SK-N-SH (cell line): ENCODE measurements around the gene CNRIP1. TPM values are rescaled to one million over a fixed set of nuclear protein-coding genes. Genes with fewer than 3 reads are reported as not detected.

Source experiments
- CTCF ChIA-PET: fragments of 300-600, 350-600 bp; formaldehyde crosslinking; extraction: SDS; loops from one replicate; lab custom pipeline; 2021; lab: Yijun Ruan, JAX
- POLR2A ChIA-PET: fragments of 350-600 bp; sonication (Branson Sonifier 250); formaldehyde crosslinking; extraction: SDS; loops from one replicate; lab custom pipeline; 2020; ENCODE audit warnings: antibody characterized with exemption, inconsistent platforms; lab: Yijun Ruan, JAX
- DNase-seq: peaks from one replicate; pipeline ENCODE4 v3.0.0; 2012
- H2AFZ ChIP-seq: fragments of 200-600 bp; sonication (generic); 2 replicates; pipeline ENCODE4 v1.8.1; 2016; ENCODE audit warnings: antibody characterized with exemption, mild to moderate bottlenecking, low read depth
- H3F3A ChIP-seq: fragments of 200-600 bp; sonication (generic); replicated peaks from 2 replicates; pipeline ENCODE3; 2016; ENCODE audit warnings: antibody characterized with exemption, mild to moderate bottlenecking; ENCODE audit not compliant: insufficient read depth
- H3K27ac ChIP-seq, 2 experiments: fragments of 200-500 bp in 1 of 2; fragments of 200-600 bp in 1 of 2; sonication (Bioruptor generic) in 1 of 2; sonication (generic), shearing (Covaris generic) in 1 of 2; 2 replicates each; pipeline versions ENCODE4 v1.5.1 to v1.6.1; 2014 to 2016; ENCODE audit warnings: low read depth in 2 of 2, inconsistent platforms in 1 of 2, low read length in 1 of 2, mild to moderate bottlenecking in 1 of 2, mixed read lengths in 1 of 2
- H3K27me3 ChIP-seq: fragments of 200-600 bp; sonication (generic), shearing (Covaris generic); 2 replicates; pipeline ENCODE4 v1.6.1; 2016; ENCODE audit warnings: mixed run types; ENCODE audit not compliant: insufficient read depth
- H3K36me3 ChIP-seq, 2 experiments: fragments of 200-500 bp in 1 of 2; fragments of 200-600 bp in 1 of 2; sonication (Bioruptor generic) in 1 of 2; sonication (generic) in 1 of 2; replicated peaks in 1 of 2; 2 replicates each; pipeline versions ENCODE3 to v1.5.1; 2014 to 2016; ENCODE audit warnings: low read length in 1 of 2, mild to moderate bottlenecking in 1 of 2; ENCODE audit not compliant: insufficient read depth in 2 of 2, control insufficient read depth in 1 of 2
- H3K4me1 ChIP-seq, 2 experiments: fragments of 200-500 bp in 1 of 2; fragments of 200-600 bp in 1 of 2; sonication (Bioruptor generic) in 1 of 2; sonication (generic), shearing (Covaris generic) in 1 of 2; 2 replicates each; pipeline versions ENCODE4 v1.5.1 to v1.6.1; 2014 to 2016; ENCODE audit warnings: low read depth in 1 of 2, low read length in 1 of 2, mixed run types in 1 of 2; ENCODE audit not compliant: insufficient read depth in 2 of 2, control insufficient read depth in 1 of 2
- H3K4me2 ChIP-seq: fragments of 200-600 bp; sonication (generic), shearing (Covaris generic); 2 replicates; pipeline ENCODE4 v1.6.1; 2017; ENCODE audit warnings: mixed run types
- H3K4me3 ChIP-seq, 2 experiments: fragments of 200-500 bp in 1 of 2; fragments of 200-600 bp in 1 of 2; sonication (Bioruptor generic) in 1 of 2; sonication (generic), shearing (Covaris generic) in 1 of 2; 2 replicates each; pipeline versions ENCODE4 v1.5.1 to v1.8.1; 2014 to 2016; ENCODE audit warnings: low read depth in 2 of 2, inconsistent platforms in 1 of 2, low read length in 1 of 2, mild to moderate bottlenecking in 1 of 2, mixed read lengths in 1 of 2, moderate library complexity in 1 of 2
- H3K79me2 ChIP-seq: fragments of 200-600 bp; sonication (generic); 2 replicates; pipeline ENCODE4 v1.8.1; 2017; ENCODE audit warnings: mild to moderate bottlenecking; ENCODE audit not compliant: insufficient read depth
- H3K9ac ChIP-seq: fragments of 200-600 bp; sonication (generic); 2 replicates; pipeline ENCODE4 v1.6.1; 2017; ENCODE audit warnings: mixed run types
- H3K9me2 ChIP-seq: fragments of 200-600 bp; sonication (generic); 2 replicates; pipeline ENCODE4 v1.6.1; 2017; ENCODE audit warnings: mixed run types
- H3K9me3 ChIP-seq: fragments of 200-600 bp; sonication (generic); 2 replicates; pipeline ENCODE4 v1.6.1; 2017; ENCODE audit warnings: mixed run types, mild to moderate bottlenecking, moderate library complexity
- H4K20me1 ChIP-seq: fragments of 200-600 bp; sonication (generic); 2 replicates; pipeline ENCODE4 v1.6.1; 2017; ENCODE audit warnings: mild to moderate bottlenecking, mixed run types; ENCODE audit not compliant: insufficient read depth
- CHD2 ChIP-seq: fragments of 150-350 bp; IDR thresholded peaks from 2 replicates; pipeline ENCODE4 v1.6.1; 2018; ENCODE audit warnings: low read length; ENCODE audit not compliant: partially characterized antibody
- EP300 ChIP-seq, 2 experiments: IDR thresholded peaks; 2 replicates each; pipeline versions ENCODE4 v1.4.0 to v1.6.1; 2012; ENCODE audit warnings: borderline replicate concordance in 1 of 2, low read depth in 1 of 2, low read length in 1 of 2
- FOSL2 ChIP-seq: IDR thresholded peaks from 2 replicates; pipeline ENCODE4 v1.4.0; 2012; ENCODE audit warnings: low read depth, mild to moderate bottlenecking, moderate library complexity, borderline replicate concordance
- FOXJ3 ChIP-seq: sonication (generic); formaldehyde crosslinking; IDR thresholded peaks from 2 replicates; pipeline ENCODE4 v1.5.1; 2020; ENCODE audit warnings: mild to moderate bottlenecking, missing genetic modification reagents
- FOXM1 ChIP-seq: IDR thresholded peaks from 2 replicates; pipeline ENCODE4 v1.4.0; 2012; ENCODE audit warnings: low read depth, mild to moderate bottlenecking
- GABPA ChIP-seq: IDR thresholded peaks from 2 replicates; pipeline ENCODE4 v1.4.0; 2012; ENCODE audit warnings: low read depth, mild to moderate bottlenecking
- IRF3 ChIP-seq: fragments of 150-350 bp; IDR thresholded peaks from 2 replicates; pipeline ENCODE4 v1.6.1; 2016; ENCODE audit warnings: mild to moderate bottlenecking, low read depth, low read length
- JUND ChIP-seq: IDR thresholded peaks from 2 replicates; pipeline ENCODE4 v1.4.0; 2012
- MXI1 ChIP-seq: IDR thresholded peaks from 2 replicates; pipeline ENCODE4 v1.6.1; 2012; ENCODE audit warnings: mild to moderate bottlenecking, low read depth, low read length, improper control_type of control experiment
- NRF1 ChIP-seq: IDR thresholded peaks from 2 replicates; pipeline ENCODE4 v1.6.1; 2012; ENCODE audit warnings: low read depth, mild to moderate bottlenecking, low read length
- POLR2AphosphoS5 ChIP-seq: IDR thresholded peaks from 2 replicates; pipeline ENCODE4 v1.6.1; 2012; ENCODE audit warnings: low read depth, low read length
- RAD21 ChIP-seq: IDR thresholded peaks from 2 replicates; pipeline ENCODE4 v1.6.1; 2012; ENCODE audit warnings: mild to moderate bottlenecking, low read length
- RCOR1 ChIP-seq: fragments of 150-350 bp; IDR thresholded peaks from 2 replicates; pipeline ENCODE4 v1.6.1; 2017; ENCODE audit warnings: antibody characterized with exemption, low read length
- RFX5 ChIP-seq: IDR thresholded peaks from 2 replicates; pipeline ENCODE4 v1.6.1; 2012; ENCODE audit warnings: mild to moderate bottlenecking, improper control_type of control experiment, low read length
- SIN3A ChIP-seq: IDR thresholded peaks from 2 replicates; pipeline ENCODE4 v1.6.1; 2012; ENCODE audit warnings: low read depth, mild to moderate bottlenecking, low read length, moderate library complexity, borderline replicate concordance
- TAF1 ChIP-seq: IDR thresholded peaks from 2 replicates; pipeline ENCODE4 v1.6.1; 2012; ENCODE audit warnings: low read depth, mild to moderate bottlenecking, low read length, moderate library complexity, borderline replicate concordance
- TCF12 ChIP-seq: IDR thresholded peaks from 2 replicates; pipeline ENCODE4 v1.4.0; 2012
- TEAD4 ChIP-seq: IDR thresholded peaks from 2 replicates; pipeline ENCODE4 v1.4.0; 2012; ENCODE audit warnings: mild to moderate bottlenecking, borderline replicate concordance; ENCODE audit not compliant: insufficient read depth
- YY1 ChIP-seq: IDR thresholded peaks from 2 replicates; pipeline ENCODE4 v1.4.0; 2012; ENCODE audit warnings: low read depth, mild to moderate bottlenecking
- WGBS: methylation state at CpG from one replicate; pipeline ENCODE4 v1.1.6; 2017; ENCODE audit warnings: low lambda C conversion rate; 5-methylcytosine and 5-hydroxymethylcytosine counted together
- polyA plus RNA-seq, 3 experiments: library from polyadenylated mRNA; depleted of rRNA; stranded (reverse); fragments of >200 nt; gene quantifications; 2 replicates each; pipeline ENCODE4 v1.2.3, GENCODE V29; 2012
- TF ChIP-seq, protein P1 (sequence below): IDR thresholded peaks from 2 replicates; pipeline ENCODE4; 2012
- TF ChIP-seq, protein P2 (sequence below): IDR thresholded peaks from 2 replicates; pipeline ENCODE4 v1.4.0; 2012; ENCODE audit warnings: low read depth
- TF ChIP-seq, protein P3 (sequence below): fragments of 150-350 bp; IDR thresholded peaks from 2 replicates; pipeline ENCODE4 v1.6.1; 2017; ENCODE audit warnings: antibody characterized with exemption, low read length, low read depth, borderline replicate concordance

CNRIP1 gene
- polyA plus RNA-seq, 1 of the 3 experiments (the other 2 are of a cell fraction), result 55.5 TPM

DNA sequence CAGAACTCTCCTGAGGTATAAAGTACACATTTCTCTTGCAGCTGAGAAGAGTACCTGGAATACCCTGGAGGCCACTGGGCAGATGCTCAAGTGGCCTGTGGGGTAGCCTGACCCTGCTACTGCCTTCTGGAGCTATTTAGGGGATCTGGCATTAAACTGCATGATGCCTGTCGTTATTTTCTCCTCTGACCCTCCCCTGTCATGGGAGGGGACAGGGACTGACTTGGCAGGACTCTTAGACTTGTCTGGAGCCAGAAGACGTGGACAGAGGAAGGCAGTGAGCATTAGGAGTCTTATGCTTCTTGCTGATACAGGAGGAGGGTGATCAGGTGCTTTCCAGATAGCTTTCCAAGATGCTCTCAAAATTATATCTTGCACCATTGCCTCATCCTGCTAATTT, 24.8 kb downstream of the CNRIP1 start:
- CTCF ChIA-PET, result interaction anchor here (0.7 to 6.1 kb wide), 5 partner anchors 11 to 173 kb away, joined by 3 to 51 read pairs (median 4); no protein-coding TSS in a partner anchor
- WGBS, result 54% methylated on average over 2 of the region's 2 CpGs

DNA sequence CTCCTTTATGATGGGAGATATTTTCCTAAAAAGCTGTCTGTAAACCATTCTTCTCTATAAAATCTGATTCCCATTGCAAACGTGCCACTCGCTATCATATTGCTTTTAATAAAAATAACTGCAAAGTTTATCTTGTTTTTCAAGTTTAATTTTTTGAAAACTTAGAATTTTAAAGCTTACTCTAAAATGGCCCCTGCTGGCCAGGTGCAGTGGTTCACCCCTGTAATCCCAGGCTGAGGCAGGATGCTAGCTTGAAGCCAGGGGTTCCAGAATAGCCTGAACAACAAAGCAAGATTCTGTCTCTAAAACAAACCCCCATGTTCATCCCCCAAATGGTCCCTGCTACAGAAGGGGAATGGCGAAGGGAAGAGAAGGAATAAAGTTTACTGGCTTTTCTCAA, 25.6 kb downstream of the CNRIP1 start:
- H3K4me3 ChIP-seq, result no peak overlapping the region
- ChIA-PET POLR2A (interaction anchor here (1.8 kb wide), 1 partner anchor 25 kb away, joined by 5 read pairs; the partner anchor contains the start of gene CNRIP1), CTCF (interaction anchor here (0.7 to 6.1 kb wide), 6 partner anchors 10 to 172 kb away, joined by 3 to 51 read pairs (median 4); no protein-coding TSS in a partner anchor)
- H3K27ac ChIP-seq, result no peak overlapping the region
- H3K36me3 ChIP-seq, result peaks cover 4% of the 10 kb centered on the region in 2 experiments
- no peaks in the 10 kb centered on the region for H3K79me2 ChIP-seq
- 89% methylated on average over 3 of the region's 3 CpGs for WGBS
- no peaks in the 10 kb centered on the region for H4K20me1 ChIP-seq
- H3F3A ChIP-seq, result no peaks in the 10 kb centered on the region
- no peaks in the 10 kb centered on the region for H3K9me3 ChIP-seq
- DNase-seq, result no peak
- H2AFZ ChIP-seq, result no peak overlapping the region
- no peak overlapping the region for H3K4me2 ChIP-seq
- no peaks in the 10 kb centered on the region for H3K9me2 ChIP-seq
- H3K27me3 ChIP-seq, result no peaks in the 10 kb centered on the region
- H3K4me1 ChIP-seq, result no peaks in the 10 kb centered on the region; a peak in 1 of 4 replicates
- no peak overlapping the region for H3K9ac ChIP-seq
- no peak for TF ChIP-seq RFX5
- TF ChIP-seq, protein P1, sequence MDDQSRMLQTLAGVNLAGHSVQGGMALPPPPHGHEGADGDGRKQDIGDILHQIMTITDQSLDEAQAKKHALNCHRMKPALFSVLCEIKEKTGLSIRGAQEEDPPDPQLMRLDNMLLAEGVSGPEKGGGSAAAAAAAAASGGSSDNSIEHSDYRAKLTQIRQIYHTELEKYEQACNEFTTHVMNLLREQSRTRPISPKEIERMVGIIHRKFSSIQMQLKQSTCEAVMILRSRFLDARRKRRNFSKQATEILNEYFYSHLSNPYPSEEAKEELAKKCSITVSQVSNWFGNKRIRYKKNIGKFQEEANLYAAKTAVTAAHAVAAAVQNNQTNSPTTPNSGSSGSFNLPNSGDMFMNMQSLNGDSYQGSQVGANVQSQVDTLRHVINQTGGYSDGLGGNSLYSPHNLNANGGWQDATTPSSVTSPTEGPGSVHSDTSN, result no peak
- TF ChIP-seq NRF1, result no peak
- TF ChIP-seq, protein P2, sequence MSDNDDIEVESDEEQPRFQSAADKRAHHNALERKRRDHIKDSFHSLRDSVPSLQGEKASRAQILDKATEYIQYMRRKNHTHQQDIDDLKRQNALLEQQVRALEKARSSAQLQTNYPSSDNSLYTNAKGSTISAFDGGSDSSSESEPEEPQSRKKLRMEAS, result no peak
- TF ChIP-seq YY1, result no peak
- TF ChIP-seq MXI1, result no peak
- TF ChIP-seq IRF3, result no peak
- no peak for TF ChIP-seq TAF1

More for the DNA sequence above, 24.8 kb downstream of the CNRIP1 start:
- TF ChIP-seq RAD21 (no peak), CHD2 (no peak), POLR2AphosphoS5 (no peak), FOSL2 (no peak), EP300 (IDR thresholded peaks at IDR 0.05; ENCODE audit: borderline replicate concordance in 1 of 2, low read depth in 1 of 2, low read length in 1 of 2) (no peak), RCOR1 (no peak), SIN3A (no peak), TEAD4 (no peak), NRF1 (no peak), FOXM1 (no peak), TAF1 (no peak), IRF3 (no peak), JUND (no peak), TCF12 (no peak), FOXJ3 (no peak), GABPA (no peak)
- TF ChIP-seq, protein P3, sequence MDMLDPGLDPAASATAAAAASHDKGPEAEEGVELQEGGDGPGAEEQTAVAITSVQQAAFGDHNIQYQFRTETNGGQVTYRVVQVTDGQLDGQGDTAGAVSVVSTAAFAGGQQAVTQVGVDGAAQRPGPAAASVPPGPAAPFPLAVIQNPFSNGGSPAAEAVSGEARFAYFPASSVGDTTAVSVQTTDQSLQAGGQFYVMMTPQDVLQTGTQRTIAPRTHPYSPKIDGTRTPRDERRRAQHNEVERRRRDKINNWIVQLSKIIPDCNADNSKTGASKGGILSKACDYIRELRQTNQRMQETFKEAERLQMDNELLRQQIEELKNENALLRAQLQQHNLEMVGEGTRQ, result no peak
- TF ChIP-seq, protein P2, result no peak
- no peaks in the 10 kb centered on the region for H3K27me3 ChIP-seq
- POLR2A ChIA-PET, result interaction anchor here (1.8 kb wide), 1 partner anchor 24 kb away, joined by 5 read pairs; the partner anchor contains the start of gene CNRIP1
- no peaks in the 10 kb centered on the region for H3K79me2 ChIP-seq
- H3K4me3 ChIP-seq, result no peak overlapping the region
- H3K9me2 ChIP-seq, result no peaks in the 10 kb centered on the region
- H3K4me2 ChIP-seq, result no peak overlapping the region
- H2AFZ ChIP-seq, result no peak overlapping the region
- H3F3A ChIP-seq, result no peaks in the 10 kb centered on the region
- no peaks in the 10 kb centered on the region; a peak in 1 of 4 replicates for H3K4me1 ChIP-seq
- H4K20me1 ChIP-seq, result no peaks in the 10 kb centered on the region
- no peak for DNase-seq
- H3K9ac ChIP-seq, result no peak overlapping the region
- H3K27ac ChIP-seq, result no peak overlapping the region
- H3K36me3 ChIP-seq, result peaks cover 4 to 5% of the 10 kb centered on the region in 2 experiments
- H3K9me3 ChIP-seq, result no peaks in the 10 kb centered on the region
